Activated T-cell treated with anti-CD3 and anti-CD28 coated beads, Interleukin-2, amount 50 U/mL, for 1 hour (primary cell): Measurements from ENCODE around the gene SAA1.
"Not testable (repeated sequence)": the region's sequence is repeated elsewhere in the genome, so short reads cannot be mapped to it uniquely, and the experiment has no call there.

Experiments used
- DNase-seq: peaks from one replicate; pipeline ENCODE4 v3.0.0-alpha.2; 2020

Gene SAA1

GRCh38 chr11:18261721-18262120, 4.3 kb upstream of the SAA1 start:
- DNase-seq, result no peak

GRCh38 chr11:18262681-18263350, 3.2 kb upstream of the SAA1 start:
- DNase-seq, result not testable (repeated sequence)

DNA sequence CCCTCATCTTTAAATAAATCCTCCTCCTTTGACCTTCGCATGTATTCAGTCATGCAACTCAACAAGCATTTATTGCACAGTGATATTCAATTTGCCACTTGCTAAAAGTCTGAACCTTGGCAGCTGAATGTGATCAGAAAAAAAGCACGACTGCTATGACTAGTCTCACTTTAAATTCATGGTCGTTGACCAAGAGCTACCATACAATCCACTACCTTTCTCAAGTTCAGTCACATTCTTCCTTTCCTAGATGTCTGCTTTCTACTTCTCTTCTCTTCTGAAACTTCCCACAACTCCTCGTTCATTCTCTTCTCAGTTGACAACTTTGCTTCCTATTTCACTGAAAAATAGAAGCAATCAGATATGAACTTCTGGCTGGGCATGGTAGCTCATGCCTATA, 2.0 kb upstream of the SAA1 start:
- no peak for DNase-seq

GRCh38 chr11:18264677-18265555, 1.1 kb upstream of the SAA1 start:
- DNase-seq, result no peak

- DNase-seq, result not testable (repeated sequence)
Measured at GRCh38 chr11:18267335-18268133, 1.5 kb downstream of the SAA1 start.

- DNase-seq, result not testable (repeated sequence)
Measured at GRCh38 chr11:18269252-18269651, 3.2 kb downstream of the SAA1 start.

DNA sequence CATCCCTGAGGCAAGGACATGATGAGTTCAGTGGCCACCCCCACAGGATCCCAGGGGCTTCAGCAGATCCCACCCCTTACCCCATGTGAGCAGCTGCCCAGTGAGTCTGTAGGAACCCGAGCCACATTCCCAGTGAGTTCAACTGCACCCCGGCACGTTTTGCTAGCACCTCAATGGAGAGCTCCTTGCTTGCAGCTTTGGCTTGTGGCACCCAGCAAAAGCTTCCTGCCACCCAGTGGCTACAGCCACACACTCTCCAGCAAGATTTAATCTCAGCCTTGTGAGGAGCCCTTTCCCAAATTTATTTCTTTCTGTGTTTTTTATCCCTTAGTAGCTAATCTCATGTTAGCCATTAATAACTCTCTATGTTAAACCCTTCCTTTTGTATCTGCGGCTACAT, 4.0 kb downstream of the SAA1 start:
- no peak for DNase-seq

DNA sequence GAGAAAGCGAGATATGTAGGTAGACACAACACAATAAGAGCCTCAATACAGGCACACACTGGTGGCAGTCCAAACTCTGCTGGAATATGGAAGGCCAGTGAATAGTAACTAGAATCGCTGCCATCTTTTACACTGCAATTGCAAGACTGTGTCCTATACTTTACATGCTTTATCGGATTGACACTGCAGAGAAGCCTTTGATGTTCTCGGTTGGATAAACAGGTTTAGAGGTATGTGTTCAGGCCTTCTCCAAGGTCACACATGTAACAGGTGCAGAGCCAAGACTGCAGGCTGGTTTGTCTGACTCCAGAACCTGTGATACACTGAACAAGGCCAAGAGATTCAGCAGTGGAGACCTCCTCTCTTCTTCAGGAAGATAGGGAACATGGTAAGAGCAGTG, 5.1 kb downstream of the SAA1 start:
- no peak for DNase-seq

GRCh38 chr11:18277565-18278271, 11.7 kb downstream of the SAA1 start:
- DNase-seq, result no peak

DNA sequence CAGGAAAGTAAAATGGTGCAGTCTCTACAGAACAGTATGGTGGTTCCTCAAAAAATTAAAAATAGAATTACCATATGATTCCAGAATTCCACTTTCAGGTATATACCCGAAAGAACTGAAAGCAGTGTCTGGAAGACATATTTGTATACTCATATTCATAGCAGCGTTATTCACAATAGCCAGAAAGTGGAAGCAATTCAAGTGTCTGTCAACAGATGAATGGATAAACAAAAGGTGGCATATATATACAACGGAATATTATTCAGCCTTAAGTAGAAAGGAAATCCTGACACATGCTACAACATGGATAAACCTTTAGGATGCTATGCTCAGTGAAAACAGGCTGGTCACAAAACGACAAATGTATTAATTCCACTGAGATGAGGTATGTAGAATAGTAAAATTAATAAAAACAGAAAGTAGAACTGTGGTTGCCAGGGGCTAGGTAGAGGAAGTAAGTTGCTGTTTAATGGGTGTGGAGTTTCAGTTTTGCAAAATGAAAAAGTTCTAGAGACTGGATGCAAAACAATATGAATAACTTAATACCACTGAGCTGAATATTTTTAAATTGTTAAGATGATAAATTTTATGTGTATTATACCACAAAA, 14.5 kb downstream of the SAA1 start:
- DNase-seq, result no peak

DNA sequence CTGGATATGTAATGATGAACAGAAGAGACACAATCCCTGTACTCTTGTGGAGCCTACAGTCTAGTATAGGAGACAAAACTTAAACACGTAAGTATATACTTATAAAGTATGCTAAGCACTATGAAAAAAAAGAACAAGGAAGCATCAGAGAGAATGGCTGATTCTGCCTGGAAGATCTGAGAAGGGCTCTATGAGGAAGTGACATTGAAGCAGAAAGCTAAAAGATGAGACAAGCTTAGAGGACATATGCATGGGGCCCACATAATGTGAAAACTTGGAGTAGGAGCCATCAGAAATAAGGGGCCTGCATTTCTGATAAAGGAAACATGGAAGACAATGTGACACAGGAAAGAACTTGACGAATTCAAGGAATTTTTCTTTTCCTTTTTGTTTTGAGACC, 16.6 kb downstream of the SAA1 start:
- DNase-seq, result no peak

GRCh38 chr11:18285841-18286240, 19.8 kb downstream of the SAA1 start:
- DNase-seq, result no peak

- DNase-seq, result no peak
Measured at GRCh38 chr11:18288911-18289310, 22.8 kb downstream of the SAA1 start.

DNA sequence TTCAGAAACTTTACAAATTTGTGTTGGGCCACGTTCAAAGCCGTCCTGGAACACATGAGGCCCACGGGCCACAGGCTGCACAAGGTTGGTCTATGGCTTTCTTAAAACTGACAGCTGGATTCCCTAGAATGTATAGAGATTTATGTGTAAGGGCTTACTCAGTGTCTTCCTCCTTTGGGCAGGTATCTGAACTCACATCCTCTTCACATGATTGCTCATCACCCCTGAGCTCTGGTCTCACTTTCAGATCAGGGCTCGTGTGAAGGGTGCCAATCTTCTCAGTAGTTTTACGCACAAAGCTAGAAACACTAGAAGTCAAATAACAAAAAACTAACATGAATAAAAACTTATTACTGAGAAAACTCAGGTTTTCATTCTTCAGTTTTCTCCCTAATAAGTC, 28.8 kb downstream of the SAA1 start:
- DNase-seq, result no peak

- no peak for DNase-seq
Measured at GRCh38 chr11:18295316-18295715, 29.3 kb downstream of the SAA1 start.

DNA sequence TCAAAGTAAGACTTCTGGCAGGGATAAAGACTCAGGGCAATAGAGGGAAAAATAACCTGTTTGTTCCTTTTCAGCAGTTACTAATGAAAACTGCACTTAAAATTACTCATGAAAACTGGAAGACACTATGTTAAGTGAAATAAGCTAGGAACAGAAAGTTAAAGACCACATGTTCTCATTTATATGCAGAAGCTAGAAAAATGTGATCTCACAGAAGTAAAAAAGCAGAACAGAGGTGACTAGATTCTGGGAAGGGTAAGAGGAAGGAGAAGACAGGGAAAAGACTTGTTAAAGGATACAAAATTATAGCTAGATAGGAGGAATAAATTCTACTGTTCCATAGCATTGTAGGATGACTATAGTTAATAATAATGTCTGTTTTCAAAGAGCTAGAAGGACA, 33.7 kb downstream of the SAA1 start:
- DNase-seq, result no peak

DNA sequence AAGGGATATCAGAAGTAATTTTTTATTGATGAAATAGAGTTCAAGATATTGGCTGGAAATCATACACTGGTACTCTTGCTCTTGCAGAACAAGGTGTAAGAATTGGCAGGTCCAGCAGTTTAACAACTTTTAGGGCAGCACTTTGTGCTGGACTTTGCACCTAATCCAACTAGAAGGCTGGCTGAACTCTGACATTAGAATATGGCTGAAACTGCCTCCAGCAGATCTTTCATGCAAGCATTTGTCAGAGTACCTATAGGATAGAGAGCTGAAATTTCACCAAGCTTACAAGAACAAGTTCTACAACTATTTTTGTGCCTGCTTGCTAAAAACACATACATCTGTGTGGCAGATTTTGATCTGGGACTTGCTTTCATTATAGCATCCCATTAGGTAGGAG, 38.7 kb downstream of the SAA1 start:
- DNase-seq, result no peak

DNA sequence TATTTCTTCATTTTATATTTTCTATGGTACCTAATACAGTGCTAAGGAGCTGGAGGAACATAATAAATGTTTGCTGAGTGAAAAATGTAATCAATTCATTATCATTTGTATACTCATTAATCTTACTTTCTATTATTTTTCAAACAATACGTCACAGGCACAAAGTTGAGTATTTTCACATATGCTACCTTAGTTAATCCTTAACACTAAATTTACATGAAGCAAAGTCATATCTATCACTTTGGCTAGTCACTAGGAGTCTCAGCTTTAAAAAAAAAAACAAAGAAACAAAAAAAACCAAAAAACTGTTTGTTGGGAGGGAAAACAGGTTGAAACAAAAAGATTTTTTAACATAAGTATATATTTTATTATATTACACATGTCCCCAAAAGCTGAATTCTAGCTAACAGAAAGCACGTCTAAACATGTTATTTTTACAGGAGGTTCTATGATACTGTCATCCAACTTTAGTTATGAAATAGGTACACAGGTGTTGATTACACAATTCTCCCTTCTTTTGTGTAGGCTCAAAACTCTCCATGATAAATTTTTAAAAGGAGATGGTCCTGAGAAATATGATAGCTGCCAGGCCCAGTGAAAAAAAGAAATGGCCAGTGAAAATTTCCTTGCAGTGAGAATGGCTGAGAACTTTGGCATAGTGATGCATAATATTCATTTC, 41.5 kb downstream of the SAA1 start:
- DNase-seq, result no peak

GRCh38 chr11:18308242-18308641, 42.2 kb downstream of the SAA1 start:
- DNase-seq, result no peak

GRCh38 chr11:18309691-18310090, 43.6 kb downstream of the SAA1 start:
- DNase-seq, result no peak

- no peak for DNase-seq
Measured at GRCh38 chr11:18310800-18311340, 44.8 kb downstream of the SAA1 start.

- no peak for DNase-seq
Measured at GRCh38 chr11:18312012-18312411, 45.9 kb downstream of the SAA1 start.
